Measurements from ENCODE around the gene TCF12. TPM values are rescaled to one million over a fixed set of nuclear protein-coding genes. Genes with fewer than 3 reads are reported as not detected.

Gene TCF12
- total RNA-seq, 2 donors from 2014 or later = 71.5 to 77.0 TPM

DNA sequence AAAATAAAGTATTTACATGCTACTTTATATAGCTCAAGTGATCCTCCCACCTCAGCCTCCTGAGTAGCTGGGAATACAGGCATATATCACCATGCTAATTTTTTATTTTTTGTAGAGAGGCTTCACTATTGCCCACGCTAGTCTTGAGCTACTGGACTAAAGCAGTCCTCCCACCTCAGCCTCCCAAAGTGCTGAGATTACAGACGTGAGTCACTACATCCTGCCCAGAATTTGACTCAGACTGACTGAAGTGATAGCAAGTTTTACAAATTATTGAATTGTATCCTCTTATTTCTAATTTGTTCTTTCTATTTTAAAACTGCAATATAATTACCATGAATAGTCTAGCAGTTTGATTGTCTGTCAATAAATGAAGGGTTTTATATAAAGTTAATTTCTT is 247.5 kb downstream of the TCF12 start:
- Mint-ChIP-seq H3K36me3 (ENCODE audit: low read depth) (peaks cover 3% of the 10 kb centered on the region), H3K27ac (no peak overlapping the region), H3K4me1 (peaks cover 5% of the 10 kb centered on the region), H3K4me3 (no peak overlapping the region), H3K27me3 (no peaks in the 10 kb centered on the region)
- ATAC-seq (no peak), DNase-seq (no peak)
- H3K9me3 ChIP-seq (ENCODE audit: control insufficient read depth, low read length, poor library complexity, severe bottlenecking) = no peaks in the 10 kb centered on the region

DNA sequence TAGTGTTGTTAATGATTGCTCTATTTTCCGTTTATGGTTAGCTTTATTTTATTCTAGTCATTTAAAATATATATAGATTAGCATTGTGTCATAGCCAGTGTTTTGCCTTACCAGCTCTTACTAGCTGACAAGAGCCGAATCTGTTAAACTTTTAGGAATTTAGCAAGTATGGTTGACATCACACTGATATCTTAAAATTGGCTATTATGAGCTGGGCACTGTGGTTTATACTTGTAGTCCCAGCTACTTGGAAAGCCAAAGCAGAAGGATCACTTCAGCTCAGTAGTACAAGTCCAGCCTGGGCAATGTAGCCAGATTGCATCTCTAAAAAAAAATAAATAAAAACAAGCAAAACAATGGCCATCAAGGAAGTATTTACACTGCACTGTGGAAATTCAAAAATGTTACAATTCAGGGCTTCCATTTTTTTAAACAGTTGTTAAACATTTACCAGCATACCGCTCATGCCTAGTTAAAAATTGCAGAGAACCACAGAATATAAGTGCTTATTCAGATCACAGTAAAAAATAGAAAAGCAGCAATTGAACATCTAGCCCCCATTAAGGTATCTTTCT is 249.5 kb downstream of the TCF12 start:
- H3K27me3 Mint-ChIP-seq = no peaks in the 10 kb centered on the region
- no peaks in the 10 kb centered on the region for H3K9me3 ChIP-seq (ENCODE audit: control insufficient read depth, low read length, poor library complexity, severe bottlenecking)
- no peak for ATAC-seq
- H3K4me3 Mint-ChIP-seq = no peak overlapping the region
- H3K27ac Mint-ChIP-seq = no peak overlapping the region
- H3K4me1 Mint-ChIP-seq = peaks cover 5% of the 10 kb centered on the region
- peaks cover 3% of the 10 kb centered on the region for H3K36me3 Mint-ChIP-seq (ENCODE audit: low read depth)
- no peak for DNase-seq

DNA sequence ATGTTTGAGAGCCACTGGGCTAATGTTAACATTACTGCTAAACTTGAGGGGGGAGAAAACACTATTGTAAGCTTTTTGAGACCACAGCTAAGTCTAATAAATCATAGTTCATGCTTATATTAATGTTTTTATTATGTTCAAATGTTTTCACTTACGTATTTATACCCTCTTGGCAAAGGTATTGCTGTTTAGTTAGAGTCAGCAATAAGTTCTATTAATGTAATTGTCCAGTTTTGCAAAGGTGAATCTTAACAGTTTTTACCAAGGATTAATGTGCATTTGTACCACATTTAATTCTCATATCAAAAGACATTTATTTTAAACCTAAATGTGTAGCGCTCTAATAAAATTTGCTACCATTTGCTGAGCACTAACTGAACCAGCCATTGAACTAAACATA is 251.2 kb downstream of the TCF12 start:
- ATAC-seq (no peak), DNase-seq (no peak)
- Mint-ChIP-seq H3K36me3 (ENCODE audit: low read depth) (peaks cover 6% of the 10 kb centered on the region), H3K4me1 (peaks cover 7% of the 10 kb centered on the region), H3K27ac (no peak overlapping the region), H3K27me3 (no peaks in the 10 kb centered on the region), H3K4me3 (no peak overlapping the region)
- no peaks in the 10 kb centered on the region for H3K9me3 ChIP-seq (ENCODE audit: control insufficient read depth, low read length, poor library complexity, severe bottlenecking)

DNA sequence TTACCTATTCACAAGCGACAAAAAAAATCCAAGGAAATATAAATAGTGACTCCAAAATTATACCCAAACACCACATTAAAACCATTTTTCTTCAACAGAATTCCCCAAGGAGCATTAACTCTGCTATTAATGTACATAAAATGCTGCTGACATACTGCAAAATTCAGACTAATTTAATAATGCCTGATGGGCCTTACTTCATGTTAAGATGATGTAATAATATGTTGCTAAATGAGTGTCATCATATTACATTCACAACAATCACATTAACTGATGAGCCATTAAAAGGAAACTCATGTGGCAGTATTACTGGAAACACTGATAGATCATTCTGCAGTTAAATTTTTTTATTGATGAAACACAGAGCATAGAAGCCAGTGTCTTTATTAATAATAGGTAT is 253.0 kb downstream of the TCF12 start:
- H3K27ac Mint-ChIP-seq = no peak overlapping the region
- no peaks in the 10 kb centered on the region for H3K9me3 ChIP-seq (ENCODE audit: control insufficient read depth, low read length, poor library complexity, severe bottlenecking)
- DNase-seq (no peak), ATAC-seq (no peak)
- H3K4me1 Mint-ChIP-seq = peaks cover 5% of the 10 kb centered on the region
- no peaks in the 10 kb centered on the region for H3K27me3 Mint-ChIP-seq
- no peak overlapping the region for H3K4me3 Mint-ChIP-seq
- peaks cover 6% of the 10 kb centered on the region for H3K36me3 Mint-ChIP-seq (ENCODE audit: low read depth)

DNA sequence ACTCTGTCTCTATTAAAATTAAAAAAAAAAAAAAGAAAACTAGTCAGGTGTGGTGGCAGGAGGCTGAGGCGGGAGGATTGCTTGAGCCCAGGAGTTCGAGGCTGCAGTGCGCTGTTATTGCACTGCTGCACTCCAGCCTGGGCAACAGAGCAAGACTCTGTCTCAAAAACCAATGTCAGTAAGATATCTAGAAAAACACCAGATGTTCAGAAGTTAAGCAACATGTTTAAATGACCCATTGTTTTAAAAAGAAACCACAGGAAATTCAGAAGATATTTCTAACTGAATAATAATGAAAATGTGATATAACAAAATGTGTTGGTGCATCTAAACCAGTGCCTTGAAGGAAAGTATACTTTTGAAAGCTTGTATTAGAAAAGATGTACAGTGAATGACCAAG is 254.5 kb downstream of the TCF12 start:
- H3K4me3 Mint-ChIP-seq = no peak overlapping the region
- DNase-seq (no peak), ATAC-seq (no peak)
- no peak overlapping the region for H3K27ac Mint-ChIP-seq
- peaks cover 2% of the 10 kb centered on the region for H3K4me1 Mint-ChIP-seq
- peaks cover 5% of the 10 kb centered on the region for H3K36me3 Mint-ChIP-seq (ENCODE audit: low read depth)
- H3K9me3 ChIP-seq (ENCODE audit: control insufficient read depth, low read length, poor library complexity, severe bottlenecking) = no peaks in the 10 kb centered on the region
- no peaks in the 10 kb centered on the region for H3K27me3 Mint-ChIP-seq

DNA sequence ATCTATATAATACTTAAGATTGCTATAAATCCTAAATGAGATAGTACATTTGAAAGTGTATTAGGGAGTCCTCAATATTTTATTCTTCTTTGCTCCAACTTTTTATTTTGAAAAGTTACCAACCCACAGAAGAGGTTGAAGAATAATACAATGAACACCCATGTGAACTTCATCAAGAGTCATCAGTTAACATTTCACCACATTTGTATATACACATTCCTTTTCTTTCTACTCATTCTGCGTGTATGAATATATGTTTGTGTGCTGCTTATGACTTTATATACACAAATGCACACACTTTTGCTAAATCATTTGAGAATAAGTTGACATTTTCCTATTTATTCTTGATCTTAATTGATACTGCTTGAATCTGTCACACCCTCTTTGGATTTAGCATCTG is 264.6 kb downstream of the TCF12 start:
- H3K36me3 Mint-ChIP-seq (ENCODE audit: low read depth) = peaks cover 4% of the 10 kb centered on the region
- no peak overlapping the region for H3K4me3 Mint-ChIP-seq
- ATAC-seq (no peak), DNase-seq (no peak)
- no peaks in the 10 kb centered on the region for H3K4me1 Mint-ChIP-seq
- no peaks in the 10 kb centered on the region for H3K9me3 ChIP-seq (ENCODE audit: control insufficient read depth, low read length, poor library complexity, severe bottlenecking)
- no peaks in the 10 kb centered on the region for H3K27me3 Mint-ChIP-seq
- H3K27ac Mint-ChIP-seq = no peak overlapping the region

DNA sequence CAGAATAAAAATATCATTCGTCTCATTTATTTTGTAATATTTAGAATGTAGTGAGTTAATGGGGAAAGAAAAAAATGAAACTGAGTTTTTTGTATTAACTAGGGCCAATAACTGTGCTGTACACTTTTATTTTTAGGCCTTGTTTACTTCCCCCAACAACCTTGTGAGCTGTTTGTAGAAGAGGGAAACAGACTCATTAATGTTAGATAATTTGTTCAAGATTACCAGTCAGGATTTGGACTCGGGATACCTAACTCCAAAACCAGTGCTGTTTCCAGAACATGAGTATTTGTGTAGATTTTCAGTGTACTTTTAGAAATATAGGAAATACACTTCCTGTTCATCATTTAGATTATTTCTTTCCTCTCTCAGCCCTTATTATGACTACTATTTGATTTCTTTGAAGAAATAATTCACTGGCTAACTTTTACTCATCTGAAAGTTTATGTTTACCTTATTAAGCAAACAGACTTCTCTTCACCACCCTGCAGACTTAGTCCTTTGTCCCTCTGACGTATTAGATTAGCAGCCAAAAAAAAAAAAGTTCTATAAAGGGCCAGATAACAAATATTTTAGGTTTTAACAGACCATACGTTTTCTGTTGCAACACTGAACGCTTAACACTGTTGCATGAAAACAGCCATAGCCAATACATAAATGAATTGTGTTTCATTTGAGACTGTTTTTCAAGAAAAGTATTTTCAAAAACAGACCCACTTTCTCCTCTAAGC is 265.3 kb downstream of the TCF12 start:
- H3K9me3 ChIP-seq (ENCODE audit: control insufficient read depth, low read length, poor library complexity, severe bottlenecking) = no peaks in the 10 kb centered on the region
- Mint-ChIP-seq H3K4me1 (no peaks in the 10 kb centered on the region), H3K27me3 (no peaks in the 10 kb centered on the region), H3K27ac (no peak overlapping the region), H3K36me3 (ENCODE audit: low read depth) (peaks cover 4% of the 10 kb centered on the region), H3K4me3 (no peak overlapping the region)
- no peak for ATAC-seq
- DNase-seq = no peak

DNA sequence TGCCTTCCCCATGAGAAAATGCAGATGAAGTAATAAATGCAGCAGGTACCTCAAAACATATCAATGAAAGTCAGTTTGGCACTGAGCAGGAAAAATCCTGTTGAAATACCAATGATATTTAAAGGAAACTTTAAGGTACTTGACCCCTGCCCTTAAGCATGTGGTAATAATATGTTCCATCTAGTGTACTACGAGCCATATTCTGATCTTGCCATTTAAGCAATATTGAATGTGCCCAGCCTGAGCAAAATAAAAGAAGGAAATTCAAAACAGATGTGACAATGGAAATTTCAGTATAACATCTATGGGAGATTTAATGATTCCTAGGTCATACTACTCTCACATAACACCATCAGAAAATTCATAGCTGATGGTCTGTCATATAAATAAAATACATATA is 266.1 kb downstream of the TCF12 start:
- no peaks in the 10 kb centered on the region for H3K9me3 ChIP-seq (ENCODE audit: control insufficient read depth, low read length, poor library complexity, severe bottlenecking)
- peaks cover 4% of the 10 kb centered on the region for H3K36me3 Mint-ChIP-seq (ENCODE audit: low read depth)
- no peak for DNase-seq
- H3K27ac Mint-ChIP-seq = no peak overlapping the region
- no peak for ATAC-seq
- H3K27me3 Mint-ChIP-seq = no peaks in the 10 kb centered on the region
- H3K4me3 Mint-ChIP-seq = no peak overlapping the region
- peaks cover 5% of the 10 kb centered on the region for H3K4me1 Mint-ChIP-seq

DNA sequence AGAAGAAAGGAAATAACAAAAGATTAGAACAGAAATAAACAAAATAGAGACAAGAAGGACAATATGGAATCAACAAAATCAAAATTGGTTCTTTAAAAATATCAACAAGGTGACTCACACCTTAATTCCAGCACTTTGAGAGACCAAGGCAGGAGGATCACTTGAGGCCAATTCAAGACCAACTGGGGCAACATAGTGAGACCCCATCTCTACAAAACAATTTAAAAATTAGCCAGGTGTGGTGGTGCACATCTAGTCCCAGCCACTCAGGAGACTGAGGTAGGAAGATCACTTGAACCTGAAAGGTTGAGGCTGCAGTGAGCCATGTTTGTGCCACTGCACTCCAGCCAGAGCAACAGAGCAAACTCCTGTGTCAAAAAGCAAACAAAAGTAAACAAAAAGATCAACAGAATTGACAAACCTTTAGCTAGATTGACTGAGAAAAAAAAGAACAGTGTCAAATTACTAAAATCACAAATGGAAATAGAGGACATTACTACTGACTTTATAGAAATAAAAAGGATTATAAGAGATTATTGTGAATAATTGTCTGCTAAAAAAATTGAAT is 267.1 kb downstream of the TCF12 start:
- H3K4me1 Mint-ChIP-seq = peaks cover 5% of the 10 kb centered on the region
- no peak overlapping the region for H3K27ac Mint-ChIP-seq
- H3K36me3 Mint-ChIP-seq (ENCODE audit: low read depth) = peaks cover 4% of the 10 kb centered on the region
- ATAC-seq (no peak), DNase-seq (no peak)
- H3K9me3 ChIP-seq (ENCODE audit: control insufficient read depth, low read length, poor library complexity, severe bottlenecking) = no peaks in the 10 kb centered on the region
- no peaks in the 10 kb centered on the region for H3K27me3 Mint-ChIP-seq
- H3K4me3 Mint-ChIP-seq = no peak overlapping the region

DNA sequence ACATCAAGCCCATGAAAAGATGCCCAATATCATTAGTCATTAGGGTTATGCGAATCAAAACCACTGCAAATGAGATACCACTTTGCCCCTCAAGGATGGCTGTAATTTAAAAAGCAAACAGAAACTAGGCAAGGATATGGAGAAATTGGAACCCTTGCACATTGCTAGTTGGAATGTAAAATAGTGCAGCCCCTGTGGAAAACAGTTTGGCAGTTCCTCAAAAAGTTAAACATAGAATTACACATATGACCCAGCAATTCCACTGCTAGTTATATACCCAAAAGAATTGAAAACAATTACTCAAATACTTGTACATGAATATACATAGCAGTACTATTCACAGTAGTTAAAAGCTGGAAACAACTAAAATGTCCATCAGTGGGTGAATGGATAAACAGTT is 271.0 kb downstream of the TCF12 start:
- H3K4me1 Mint-ChIP-seq = peaks cover 18% of the 10 kb centered on the region
- no peak overlapping the region for H3K27ac Mint-ChIP-seq
- H3K9me3 ChIP-seq (ENCODE audit: control insufficient read depth, low read length, poor library complexity, severe bottlenecking) = no peaks in the 10 kb centered on the region
- no peak for DNase-seq
- no peak overlapping the region for H3K4me3 Mint-ChIP-seq
- peaks cover 7% of the 10 kb centered on the region for H3K36me3 Mint-ChIP-seq (ENCODE audit: low read depth)
- ATAC-seq = no peak
- H3K27me3 Mint-ChIP-seq = no peaks in the 10 kb centered on the region

DNA sequence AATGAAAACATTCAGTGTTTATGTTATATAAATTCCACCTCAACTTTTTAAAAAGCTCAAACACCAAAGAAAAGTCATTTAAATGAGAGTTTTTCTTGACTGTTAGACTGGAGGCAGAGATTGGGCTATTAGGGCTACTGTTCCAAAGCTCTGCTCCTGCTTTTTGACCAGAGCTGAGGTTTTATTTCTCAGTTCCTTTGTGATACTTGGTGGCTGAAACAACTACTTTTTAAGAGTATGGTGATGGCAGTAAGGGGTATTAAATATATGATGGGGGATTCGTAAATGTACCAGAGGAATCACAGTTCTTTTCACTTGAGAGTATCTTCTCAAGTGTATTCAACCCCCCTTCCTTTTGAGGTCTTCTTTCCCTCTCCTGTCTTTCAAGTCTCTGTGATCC is 271.8 kb downstream of the TCF12 start:
- H3K9me3 ChIP-seq (ENCODE audit: control insufficient read depth, low read length, poor library complexity, severe bottlenecking) = no peaks in the 10 kb centered on the region
- Mint-ChIP-seq H3K27me3 (no peaks in the 10 kb centered on the region), H3K27ac (no peak overlapping the region), H3K36me3 (ENCODE audit: low read depth) (peaks cover 7% of the 10 kb centered on the region), H3K4me1 (peaks cover 18% of the 10 kb centered on the region), H3K4me3 (no peak overlapping the region)
- ATAC-seq (no peak), DNase-seq (no peak)

DNA sequence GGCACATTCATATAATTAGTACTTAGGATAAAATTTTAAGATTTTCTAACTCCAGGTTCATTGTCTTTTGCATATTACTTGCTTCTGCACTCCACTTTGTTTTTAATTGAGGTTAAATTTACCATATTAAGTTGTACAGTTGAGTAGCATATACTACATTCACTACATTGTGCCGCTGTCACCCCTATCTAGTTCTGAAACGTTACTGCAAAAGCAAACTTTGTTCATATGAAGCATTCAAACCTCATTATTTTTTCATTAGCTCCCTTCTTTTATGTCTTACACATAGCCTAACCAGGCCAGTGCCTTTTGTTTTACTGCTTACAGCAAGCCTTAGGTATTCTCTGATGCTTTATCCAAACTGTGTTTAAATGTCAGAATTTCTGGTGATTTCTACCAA is 274.7 kb downstream of the TCF12 start:
- Mint-ChIP-seq H3K4me3 (no peak overlapping the region), H3K36me3 (ENCODE audit: low read depth) (peaks cover 5% of the 10 kb centered on the region), H3K27ac (no peak overlapping the region), H3K4me1 (peaks cover 20% of the 10 kb centered on the region), H3K27me3 (no peaks in the 10 kb centered on the region)
- H3K9me3 ChIP-seq (ENCODE audit: control insufficient read depth, low read length, poor library complexity, severe bottlenecking) = no peaks in the 10 kb centered on the region
- ATAC-seq (no peak), DNase-seq (no peak)

DNA sequence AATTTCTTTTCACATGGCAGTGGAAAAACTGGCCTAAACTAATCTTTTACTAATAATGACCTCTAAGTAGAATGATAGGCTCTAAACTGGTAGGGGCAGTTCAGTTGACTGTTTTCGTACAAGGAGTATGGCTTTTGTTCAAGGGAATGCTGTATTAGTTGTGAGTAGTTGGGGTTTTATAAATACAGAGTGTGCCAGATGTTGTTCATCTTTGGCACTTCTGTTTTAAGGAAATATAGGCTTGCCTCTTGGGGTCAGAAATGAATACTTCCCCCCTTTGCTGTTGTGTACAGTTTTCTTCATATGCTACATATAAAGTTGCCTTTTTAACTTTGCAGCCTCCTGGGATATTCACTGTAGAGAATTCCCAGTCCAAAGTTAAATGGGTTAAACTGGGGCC is 276.9 kb downstream of the TCF12 start:
- ATAC-seq = no peak
- no peak overlapping the region for H3K27ac Mint-ChIP-seq
- H3K36me3 Mint-ChIP-seq (ENCODE audit: low read depth) = peaks cover 5% of the 10 kb centered on the region
- no peaks in the 10 kb centered on the region for H3K27me3 Mint-ChIP-seq
- H3K4me3 Mint-ChIP-seq = no peak overlapping the region
- peaks cover 15% of the 10 kb centered on the region for H3K4me1 Mint-ChIP-seq
- no peaks in the 10 kb centered on the region for H3K9me3 ChIP-seq (ENCODE audit: control insufficient read depth, low read length, poor library complexity, severe bottlenecking)
- no peak for DNase-seq

DNA sequence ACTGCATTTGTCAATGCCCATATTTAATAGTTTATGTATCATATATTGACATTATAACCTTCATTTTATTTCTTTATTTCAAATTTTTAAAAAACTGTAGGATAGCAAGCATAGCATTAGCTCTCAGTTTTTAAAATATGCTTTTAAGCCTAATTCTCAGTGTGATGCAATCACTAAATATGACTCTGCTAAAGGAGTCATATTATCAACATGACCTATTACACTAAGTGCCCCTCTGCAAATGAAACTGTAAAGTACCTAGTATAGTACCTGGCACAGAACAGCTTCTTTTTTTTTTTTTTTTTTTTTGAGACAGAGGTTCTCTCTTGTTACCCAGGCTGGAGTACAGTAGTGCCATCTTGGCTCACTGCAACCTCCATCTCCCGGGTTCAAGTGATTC is 278.4 kb downstream of the TCF12 start:
- Mint-ChIP-seq H3K4me1 (peaks cover 15% of the 10 kb centered on the region), H3K4me3 (no peak overlapping the region), H3K27me3 (no peaks in the 10 kb centered on the region), H3K36me3 (ENCODE audit: low read depth) (peaks cover 3% of the 10 kb centered on the region), H3K27ac (no peak overlapping the region)
- ATAC-seq (no peak), DNase-seq (no peak)
- no peaks in the 10 kb centered on the region for H3K9me3 ChIP-seq (ENCODE audit: control insufficient read depth, low read length, poor library complexity, severe bottlenecking)
